ENCODE results near the gene CFAP43. TPM values are rescaled to one million over a fixed set of nuclear protein-coding genes. Genes with fewer than 3 reads are reported as not detected.

Gene CFAP43
- total RNA-seq, 1 experiment from 2014 or later, result not detected

DNA sequence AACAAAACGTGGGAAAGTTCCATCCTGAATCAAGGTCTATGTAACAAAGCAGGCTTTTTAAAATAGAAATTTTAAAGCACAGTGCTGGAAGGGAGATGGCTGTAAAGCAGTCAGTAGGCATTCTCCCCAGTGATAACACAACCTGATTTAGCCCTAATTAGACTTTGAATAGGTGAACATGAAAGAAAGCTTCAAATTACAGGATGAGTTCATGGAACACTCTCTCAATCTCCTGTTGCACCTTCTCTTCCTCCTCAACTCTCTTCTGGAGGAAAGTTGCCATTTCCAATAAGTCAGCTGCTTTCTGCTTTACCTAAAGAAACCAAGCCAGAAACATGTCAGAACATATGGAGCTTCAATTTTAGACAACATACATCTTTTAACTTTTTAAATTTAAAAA lies 90.1 kb downstream of the CFAP43 start:
- DNase-seq (ENCODE audit: low read depth), result no peak

DNA sequence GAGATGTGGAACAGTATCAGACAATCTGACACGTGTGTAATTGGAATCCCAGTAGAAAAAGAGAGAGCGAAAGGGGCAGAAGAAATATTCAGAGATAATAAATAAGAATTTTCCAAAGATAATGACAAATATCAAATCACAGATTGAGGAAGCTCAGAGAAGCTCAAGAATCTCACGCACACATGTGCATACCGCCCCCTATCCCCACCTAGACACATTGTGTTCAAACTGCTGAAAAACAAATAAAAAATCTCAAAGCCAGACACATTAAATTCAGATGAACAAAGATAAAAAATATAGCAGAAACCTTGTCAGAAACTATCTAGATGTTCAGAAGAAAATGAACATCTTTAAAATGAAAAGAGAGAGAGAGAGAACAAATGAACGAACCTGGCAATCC lies 92.9 kb downstream of the CFAP43 start:
- no peak for DNase-seq (ENCODE audit: low read depth)

DNA sequence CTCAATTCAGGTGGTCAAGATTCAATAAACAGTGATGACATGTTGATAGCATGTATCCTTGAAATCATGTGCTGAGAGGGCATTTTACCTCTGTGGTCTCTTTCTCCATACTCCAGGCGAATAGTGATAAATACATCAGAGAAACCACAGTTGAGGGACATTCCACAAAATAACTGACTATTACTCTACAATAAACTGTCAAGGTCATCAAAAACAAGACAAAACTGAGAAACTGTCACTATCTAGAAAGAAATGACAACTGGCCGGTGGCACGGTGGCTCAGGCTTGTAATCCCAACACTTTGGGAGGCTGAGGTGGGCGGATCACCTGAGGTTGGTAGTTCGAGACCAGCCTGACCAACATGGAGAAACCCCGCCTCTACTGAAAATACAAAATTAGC lies 94.0 kb downstream of the CFAP43 start:
- DNase-seq (ENCODE audit: low read depth), result no peak

DNA sequence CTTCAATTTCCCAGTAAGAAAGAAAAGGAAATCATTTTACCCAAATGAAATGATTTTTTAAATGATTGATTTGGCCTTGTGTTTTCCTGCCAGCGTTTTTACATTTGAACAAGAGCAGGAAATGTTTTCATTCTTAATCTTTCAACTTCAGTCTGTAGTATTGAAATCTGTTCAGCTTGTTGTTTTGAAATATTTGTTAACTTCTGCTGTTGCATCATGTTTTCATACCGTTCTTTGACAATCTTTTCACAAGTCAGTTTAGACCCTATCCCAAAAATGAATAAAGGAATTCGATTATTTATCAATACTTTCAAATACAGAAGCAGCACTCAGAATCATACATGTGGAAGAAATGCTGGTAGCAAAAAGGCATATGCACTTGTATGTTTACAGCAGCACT lies 102.1 kb downstream of the CFAP43 start:
- DNase-seq (ENCODE audit: low read depth), result no peak

DNA sequence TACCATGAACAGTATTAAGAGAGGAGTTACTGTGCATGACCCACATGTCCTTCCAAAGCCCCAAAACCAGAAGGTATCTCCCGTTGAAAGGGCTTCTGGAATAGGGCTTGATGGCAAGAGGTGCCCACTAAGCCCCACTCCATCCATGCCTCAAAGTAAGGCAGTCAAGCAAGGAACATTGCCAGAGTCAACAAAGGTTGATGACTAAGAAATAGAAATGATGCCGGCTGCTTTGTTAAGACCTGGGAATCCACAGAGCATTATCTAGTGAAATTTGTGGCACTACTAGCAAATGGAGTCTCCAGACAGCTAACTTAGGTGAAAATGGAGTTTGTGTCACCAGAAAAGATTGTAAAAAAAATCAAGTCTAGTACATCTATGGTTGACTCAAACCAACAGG lies 104.0 kb downstream of the CFAP43 start:
- peak; percentile 69 for DNase-seq (ENCODE audit: low read depth)

DNA sequence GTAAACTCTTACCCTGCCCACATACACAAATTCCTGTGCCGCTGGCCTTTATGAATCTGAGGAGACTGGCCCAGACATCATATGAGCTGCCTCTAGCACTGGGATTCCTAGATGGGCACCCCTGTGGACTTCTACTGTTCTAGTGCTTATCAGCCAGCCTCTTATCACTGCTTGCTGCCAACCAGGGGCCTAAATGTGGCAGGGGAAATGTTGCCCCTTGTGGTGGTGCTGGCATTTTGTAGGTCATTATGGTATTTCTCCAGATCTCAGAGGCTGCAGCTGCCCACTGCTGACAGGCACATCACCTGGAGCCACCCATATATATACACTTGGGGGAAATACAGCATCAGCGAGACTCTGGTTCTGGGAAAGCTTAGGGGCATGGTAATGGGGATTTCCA lies 104.8 kb downstream of the CFAP43 start:
- peak; percentile 39 for DNase-seq (ENCODE audit: low read depth)

DNA sequence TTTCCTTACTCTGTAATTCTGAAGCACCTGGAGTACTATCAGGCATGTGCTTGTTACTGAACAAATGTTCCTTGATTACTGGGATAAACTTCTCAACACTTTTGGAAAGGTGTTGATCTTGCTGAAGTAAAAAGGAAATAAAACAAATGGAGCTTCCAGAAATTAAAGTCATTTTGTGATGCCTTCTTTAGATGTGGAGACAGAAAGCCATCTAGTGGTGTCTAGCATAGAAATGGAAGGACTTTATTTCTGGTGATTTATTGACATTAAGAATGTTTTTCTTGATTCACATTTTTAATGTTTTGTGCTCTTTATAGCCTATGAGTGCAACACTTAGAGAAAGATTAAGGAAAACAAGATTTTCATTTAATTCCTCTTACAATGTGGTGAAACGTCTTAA lies 108.8 kb downstream of the CFAP43 start:
- peak; percentile 33 for DNase-seq (ENCODE audit: low read depth)

DNA sequence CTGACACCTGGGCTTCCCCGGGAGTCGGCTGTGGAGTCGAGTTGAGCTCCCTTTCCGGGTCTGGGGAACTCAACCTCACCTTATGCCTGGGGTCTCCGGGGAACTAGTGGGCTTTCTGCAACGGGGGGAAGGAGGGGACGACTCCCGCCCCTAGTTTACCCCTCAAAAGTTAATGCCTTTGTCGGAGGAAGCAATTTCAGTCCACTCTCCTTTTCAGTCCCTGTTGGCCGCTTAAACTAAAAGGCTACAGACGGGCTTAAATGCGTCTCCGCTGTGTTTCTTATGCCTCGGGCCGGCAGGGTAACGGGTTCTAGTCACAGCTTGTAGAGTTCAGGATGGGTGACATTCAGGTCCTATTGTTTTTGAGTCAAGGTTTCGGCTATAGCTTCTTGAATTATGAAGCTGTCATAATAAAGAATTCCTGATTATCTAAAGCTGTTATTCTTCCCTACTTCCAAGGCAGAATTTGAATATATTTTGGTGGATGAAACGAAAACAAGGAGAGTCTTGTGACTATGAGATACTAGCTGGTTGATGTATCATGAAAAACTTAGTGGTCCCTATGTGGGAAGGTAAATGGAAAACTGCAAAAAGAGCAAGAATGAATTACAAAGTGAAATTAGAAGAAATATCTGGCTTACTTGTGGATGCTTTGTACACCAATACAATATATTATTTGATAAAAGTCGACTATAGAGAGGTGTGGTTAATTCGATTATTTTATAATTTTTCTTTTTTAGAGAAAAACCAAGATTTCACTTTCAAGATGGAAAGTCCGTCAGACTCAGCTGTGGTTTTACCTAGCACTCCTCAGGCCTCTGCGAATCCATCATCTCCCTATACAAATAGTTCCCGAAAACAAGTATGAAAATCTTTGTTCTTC lies 109.7 kb downstream of the CFAP43 start:
- DNase-seq (ENCODE audit: low read depth), result no peak

DNA sequence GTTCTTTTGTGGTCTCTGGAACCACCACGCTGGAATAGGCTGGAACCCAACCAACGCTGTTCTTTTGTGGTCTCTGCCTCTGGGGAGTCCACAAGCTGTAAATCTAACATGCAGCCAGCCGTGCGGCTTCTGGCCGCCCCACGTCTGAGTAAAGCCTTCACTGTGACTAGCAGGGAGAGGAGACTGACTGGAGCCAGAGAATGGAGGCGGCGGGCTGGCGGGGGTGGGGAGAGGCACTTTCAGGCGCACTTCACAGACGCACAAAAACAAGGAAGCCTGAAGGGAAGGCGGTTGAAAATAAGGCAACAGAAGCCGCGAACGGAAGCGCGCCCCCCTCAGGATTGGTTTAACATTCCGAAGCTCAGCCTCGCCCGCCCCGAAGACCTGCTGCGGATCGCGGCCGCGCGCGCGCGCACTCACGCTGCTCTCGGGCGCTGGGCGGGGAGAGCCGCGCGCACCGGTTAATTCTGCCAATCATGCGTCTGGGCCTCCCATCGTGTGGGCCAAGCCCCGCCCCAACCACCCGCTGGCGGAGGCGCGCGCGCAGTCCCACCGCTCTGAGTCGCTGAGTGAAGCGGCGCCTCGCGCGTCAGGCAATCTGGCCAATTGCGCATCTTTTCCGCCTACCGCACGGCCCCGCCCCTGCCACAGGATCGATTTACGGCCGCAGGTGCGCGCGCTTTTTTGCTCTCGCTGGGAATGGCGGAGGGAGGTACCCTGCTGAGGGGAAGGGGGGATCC lies 110.5 kb downstream of the CFAP43 start, which contains the start of gene SFR1:
Gene SFR1, plus strand, starts transcription at position 687 of the 740 bp plus-strand sequence. Its CDS starts 13 bp downstream, at position 700.
- DNase-seq (ENCODE audit: low read depth), result peak; percentile 100

DNA sequence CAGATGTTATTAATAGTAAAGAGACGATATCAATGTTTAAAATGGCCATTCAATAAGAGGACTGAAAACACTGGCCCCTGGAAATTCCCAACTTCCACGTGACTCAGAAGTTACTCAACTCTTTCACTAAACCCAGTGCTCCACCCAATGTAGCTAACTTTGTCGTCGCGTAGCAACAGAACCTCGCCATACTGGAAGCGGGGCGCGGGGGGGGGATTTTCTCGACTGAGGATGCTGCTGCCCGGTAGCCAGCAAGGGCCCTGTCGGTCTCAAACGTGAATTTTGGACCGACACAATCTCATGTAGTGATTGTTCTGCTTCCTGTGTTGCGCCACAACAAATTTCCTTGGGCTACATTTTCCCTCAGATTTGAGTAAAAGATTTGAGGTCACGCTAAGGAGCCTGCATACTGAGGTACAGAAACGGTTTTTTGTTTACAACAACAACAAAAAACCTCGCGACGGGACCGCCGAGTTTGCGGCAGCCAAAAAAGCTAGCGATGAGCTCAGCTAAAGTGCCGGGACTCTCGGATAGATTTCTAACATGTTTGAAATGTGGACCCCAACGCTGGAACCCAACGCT lies 111.2 kb downstream of the CFAP43 start:
- DNase-seq (ENCODE audit: low read depth), result peak; percentile 95

DNA sequence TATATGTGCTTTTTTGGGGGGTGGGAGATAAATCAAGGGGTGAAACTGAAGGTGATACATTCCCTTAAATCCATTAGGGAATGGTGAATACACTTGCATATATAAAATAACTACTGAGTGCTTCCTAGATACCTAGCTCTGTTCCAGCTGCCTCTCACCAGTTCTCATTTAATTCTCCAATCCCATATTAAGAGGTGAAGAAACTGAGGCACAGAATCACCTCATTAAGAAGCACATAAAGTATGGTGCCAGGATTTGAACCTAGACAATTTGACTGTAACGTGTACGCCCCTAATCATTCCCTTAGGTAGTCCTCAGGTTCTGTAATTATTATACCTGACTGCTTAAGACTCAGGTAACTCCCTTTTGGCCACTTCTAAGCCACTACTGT lies 111.7 kb downstream of the CFAP43 start:
- DNase-seq (ENCODE audit: low read depth), result no peak

DNA sequence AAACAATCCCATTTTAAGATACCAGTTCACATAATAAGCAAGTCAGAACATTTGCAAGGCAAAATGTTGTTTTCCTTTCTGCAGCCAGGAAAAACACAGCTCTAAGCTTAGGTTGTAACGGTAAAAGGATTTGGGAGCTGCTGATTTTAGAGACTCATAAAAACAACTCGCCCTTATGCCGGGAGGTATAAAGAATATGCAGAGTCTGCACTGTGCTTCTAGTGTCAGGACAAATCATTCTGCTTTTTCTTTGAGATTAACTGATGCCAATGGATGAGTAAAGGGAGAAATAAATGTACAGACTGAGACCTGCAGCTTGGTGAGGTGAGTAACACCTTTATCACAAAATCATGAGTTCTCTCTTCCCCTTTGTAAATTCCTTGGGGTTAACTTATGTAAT lies 112.2 kb downstream of the CFAP43 start:
- DNase-seq (ENCODE audit: low read depth), result no peak

DNA sequence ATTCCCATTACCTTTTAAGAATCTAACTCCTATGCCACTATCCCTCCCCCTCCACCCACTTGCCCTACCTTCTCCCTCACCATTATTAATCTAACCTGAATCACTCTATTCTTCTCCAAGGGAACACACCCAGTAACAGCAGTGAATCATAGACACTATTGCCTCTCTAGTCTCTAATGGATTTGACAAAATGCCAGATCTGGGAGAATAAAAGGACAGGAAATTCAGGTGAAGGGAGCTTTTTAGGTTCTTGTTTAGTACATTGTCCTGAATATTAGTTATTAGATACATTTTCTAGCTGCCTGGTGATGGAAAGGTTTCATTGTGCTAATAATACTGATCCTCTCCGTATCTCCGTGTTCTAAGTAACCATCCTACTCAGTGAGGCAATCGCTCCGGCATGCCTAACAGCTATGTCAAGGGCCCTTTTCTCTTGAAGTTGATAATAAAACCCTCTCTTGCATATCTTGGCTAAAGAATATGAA lies 114.3 kb downstream of the CFAP43 start:
- peak; percentile 89 for DNase-seq (ENCODE audit: low read depth)

DNA sequence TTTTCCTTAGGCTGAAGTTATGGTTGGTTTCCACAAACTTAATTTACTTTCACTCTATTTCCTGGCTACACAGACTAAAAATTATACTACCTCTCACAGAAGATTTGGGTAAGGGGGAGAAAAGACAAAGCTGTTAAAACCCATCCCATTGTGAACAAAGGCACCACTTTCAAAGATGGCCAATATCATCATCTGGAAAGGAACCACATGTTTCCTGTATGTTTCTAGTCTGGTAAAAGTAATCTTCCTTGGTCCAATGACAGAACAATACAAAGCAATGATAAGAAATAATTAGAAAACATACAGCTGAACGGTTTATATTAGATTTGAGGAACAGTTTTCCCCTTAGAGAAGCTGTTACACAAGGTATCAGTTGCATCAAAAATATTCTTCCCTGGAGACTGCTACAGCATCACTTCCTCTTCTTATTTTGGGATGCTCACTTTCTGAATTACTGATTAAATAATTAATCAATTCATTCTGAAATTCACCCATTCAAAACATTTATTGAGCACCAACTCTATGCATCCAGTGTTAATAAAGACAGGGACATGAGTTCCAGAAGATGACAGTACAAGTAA lies 118.7 kb downstream of the CFAP43 start:
- DNase-seq (ENCODE audit: low read depth), result no peak

DNA sequence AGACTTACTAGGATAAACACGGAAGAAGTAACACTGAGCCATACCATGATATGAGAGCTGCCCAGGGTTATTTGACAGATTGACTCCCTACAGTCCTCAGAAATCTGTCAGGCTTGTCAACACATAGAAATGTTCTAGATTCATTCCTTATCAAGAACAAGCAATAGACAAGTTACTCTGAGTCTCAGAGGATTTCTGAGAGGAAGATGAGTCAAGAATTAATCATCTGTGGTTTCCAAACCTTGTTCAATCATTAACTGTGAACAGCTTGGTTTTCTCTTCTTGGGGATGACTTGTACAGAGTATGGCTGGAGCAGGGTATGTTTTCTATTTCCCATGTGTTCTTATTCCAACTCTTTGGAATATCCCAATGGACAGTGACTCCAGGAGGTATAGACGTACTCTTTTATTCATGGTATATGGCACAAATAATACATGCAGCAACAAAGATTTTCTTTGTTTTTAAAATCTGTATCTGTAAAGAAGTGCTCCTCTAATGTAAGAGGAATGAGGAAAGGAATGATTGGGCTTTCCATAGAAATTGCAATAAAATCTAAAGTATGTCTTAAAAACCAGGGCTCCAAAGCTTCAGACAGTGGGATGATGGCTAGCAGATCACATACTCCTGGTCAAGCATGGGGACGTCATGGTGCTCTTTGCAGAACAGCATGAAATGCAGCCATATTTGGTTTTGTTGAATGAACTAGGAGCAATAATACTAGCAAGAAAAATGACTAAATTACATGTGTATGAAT lies 122.1 kb downstream of the CFAP43 start:
- peak; percentile 95 for DNase-seq (ENCODE audit: low read depth)

DNA sequence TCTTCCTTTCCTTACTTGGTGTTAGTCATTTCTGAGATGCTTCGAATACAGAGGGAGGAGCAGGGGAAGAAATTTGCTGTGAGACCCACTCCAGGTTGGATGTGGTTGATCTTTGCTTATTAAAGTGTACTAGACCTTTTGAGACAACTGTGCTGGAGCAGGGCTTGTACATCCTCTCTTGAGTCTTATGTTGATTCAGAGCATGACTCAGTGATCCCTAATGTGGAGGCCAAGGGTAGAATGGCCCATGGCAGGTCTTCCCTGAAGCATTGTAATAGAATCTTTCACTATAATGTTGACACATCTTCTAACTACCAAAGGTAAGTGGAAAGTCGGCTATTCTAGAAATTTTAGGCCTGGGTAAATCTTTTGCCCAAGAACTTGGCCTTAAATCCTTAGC lies 127.2 kb downstream of the CFAP43 start:
- DNase-seq (ENCODE audit: low read depth), result peak; percentile 74

DNA sequence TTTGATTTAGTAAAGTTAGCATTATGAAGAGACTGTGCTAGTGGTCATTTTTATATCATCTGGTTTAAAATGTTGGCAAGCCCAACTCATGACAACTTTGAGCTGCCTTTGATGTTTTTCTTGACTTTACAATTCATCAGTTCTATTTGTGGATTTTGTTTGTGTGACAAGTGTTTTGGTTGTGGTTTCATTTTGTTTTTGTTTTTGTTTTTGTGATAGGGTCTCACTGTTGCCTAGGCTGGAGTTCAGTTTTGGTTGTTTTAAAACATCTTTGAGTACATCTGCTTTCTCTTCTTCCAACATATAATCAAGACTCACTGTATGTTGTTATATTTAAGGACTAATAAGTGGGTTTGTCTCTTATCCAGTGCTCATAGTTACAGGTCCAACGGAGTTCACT lies 127.7 kb downstream of the CFAP43 start:
- DNase-seq (ENCODE audit: low read depth), result no peak

DNA sequence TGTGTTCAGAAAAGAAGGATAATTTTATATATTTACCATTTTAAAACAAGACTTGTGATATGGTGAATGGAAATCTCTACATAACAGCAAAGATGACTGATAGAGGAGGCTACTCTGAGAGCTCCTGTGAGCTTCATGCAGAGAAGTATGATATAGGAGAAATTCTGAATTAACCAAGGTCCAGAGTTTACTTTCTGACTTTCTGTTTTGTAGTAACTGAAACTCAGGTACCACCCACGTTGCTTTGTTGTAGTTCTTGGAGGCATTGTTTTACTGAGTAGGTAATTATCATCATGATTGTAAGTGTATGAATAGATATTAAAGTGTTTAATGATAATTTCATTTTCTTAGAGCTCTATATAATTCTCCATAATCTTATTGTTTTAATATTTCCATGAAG lies 128.2 kb downstream of the CFAP43 start:
- no peak for DNase-seq (ENCODE audit: low read depth)

DNA sequence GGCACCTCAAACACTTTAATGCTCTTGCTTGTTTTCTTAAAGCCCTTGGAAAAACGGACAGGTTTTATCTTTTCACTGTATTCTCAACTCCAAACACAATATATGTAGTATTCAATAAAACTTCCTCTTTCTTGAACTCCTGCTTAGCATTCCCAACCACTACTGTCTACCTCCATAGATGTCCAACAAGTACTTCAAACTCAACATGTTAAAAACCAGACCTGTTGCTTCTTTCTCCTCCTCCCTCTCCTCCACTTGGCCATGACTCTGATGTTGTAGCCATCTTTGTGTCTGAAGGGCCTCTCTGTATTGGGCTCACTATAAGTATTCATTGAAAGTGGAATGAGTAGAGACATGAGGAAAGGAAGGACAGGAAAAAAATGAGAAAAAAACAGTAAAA lies 130.3 kb downstream of the CFAP43 start:
- no peak for DNase-seq (ENCODE audit: low read depth)

DNA sequence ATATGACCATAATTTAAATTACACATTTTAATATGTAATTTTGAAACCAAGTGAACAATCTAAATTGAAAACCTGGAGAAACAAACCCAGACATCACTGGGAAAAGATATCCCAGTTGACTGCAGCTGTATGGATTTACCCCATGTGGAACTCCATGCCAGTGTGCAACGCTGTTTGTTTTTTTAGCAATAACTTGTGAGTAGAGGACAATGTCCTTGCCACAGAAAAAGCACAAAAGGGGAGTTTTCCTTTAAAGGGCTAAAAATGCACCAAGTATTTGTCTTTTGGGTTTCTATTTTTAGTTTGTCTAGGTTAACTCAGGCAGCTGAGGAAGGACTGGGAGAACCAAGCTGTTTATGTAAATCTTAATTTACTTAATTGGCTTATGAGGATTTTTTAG lies 131.4 kb downstream of the CFAP43 start:
- no peak for DNase-seq (ENCODE audit: low read depth)

DNA sequence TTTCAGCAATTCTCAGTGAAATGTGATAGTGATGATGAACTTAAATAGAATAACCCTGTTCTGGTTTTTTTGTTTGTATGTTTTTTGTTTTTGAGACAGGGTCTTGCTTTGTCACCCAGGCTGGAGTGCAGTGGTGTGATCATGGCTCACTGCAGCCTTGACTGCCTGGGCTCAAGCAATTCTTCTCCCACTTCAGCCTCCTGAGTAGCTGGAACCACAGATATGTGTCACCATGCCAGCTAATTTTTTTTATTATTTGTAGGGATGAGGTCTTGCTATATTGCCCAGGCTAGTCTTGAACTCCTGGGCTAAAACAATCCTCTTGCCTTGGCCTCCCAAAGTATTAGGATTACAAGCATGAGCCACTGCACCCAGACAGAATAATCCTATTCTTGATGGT lies 132.2 kb downstream of the CFAP43 start:
- peak; percentile 55 for DNase-seq (ENCODE audit: low read depth)

Measured in HT1080 (cell line).